ENCODE results near the gene SEMA6D. TPM values are rescaled to one million over a fixed set of nuclear protein-coding genes. Genes with fewer than 3 reads are reported as not detected.
"Not testable (repeated sequence)": the region's sequence is repeated elsewhere in the genome, so short reads cannot be mapped to it uniquely, and the experiment has no call there.

The SEMA6D gene
- polyA plus RNA-seq, 4 donors = 29.5 to 47.7 (median 40.1) TPM

DNA sequence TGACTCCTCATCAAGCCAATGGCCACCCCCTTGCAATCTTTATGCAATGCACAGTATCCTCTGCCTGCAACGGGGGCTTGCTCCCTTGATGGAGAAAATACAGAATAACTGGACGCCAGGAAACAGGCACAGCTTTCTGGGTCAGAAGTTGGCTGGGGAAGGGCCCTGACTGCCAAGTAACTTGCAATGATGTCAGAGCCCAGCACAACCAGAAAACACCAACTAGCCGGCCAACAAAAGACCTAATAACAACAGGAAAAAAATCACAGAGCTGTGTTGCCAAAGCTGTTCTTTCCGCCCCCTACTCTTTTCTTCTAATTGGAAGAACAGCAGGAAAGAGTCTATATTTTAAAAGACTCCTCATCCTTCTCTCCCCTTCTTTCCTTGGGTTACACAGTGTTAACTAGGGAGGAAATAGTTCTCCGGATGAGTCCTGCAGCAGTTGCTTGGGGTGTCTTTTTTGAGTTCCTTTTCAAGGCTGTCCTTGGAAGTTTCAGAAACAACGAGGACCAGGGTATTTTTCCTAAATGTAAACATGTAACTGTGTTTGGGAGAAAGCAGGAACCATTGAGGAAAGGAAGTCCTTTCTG is 1.4 kb upstream of the SEMA6D start:
- no peak for DNase-seq (ENCODE audit: low read depth in 4 of 4, low spot score in 3 of 4)

- no peak for DNase-seq (ENCODE audit: low read depth in 4 of 4, low spot score in 3 of 4)
Observed at GRCh38 chr15:47716516-47716915, 789 bp upstream of the SEMA6D start.

- DNase-seq (ENCODE audit: low read depth in 4 of 4, low spot score in 3 of 4) = no peak
Observed at GRCh38 chr15:47718497-47719437, 1.5 kb downstream of the SEMA6D start.

DNA sequence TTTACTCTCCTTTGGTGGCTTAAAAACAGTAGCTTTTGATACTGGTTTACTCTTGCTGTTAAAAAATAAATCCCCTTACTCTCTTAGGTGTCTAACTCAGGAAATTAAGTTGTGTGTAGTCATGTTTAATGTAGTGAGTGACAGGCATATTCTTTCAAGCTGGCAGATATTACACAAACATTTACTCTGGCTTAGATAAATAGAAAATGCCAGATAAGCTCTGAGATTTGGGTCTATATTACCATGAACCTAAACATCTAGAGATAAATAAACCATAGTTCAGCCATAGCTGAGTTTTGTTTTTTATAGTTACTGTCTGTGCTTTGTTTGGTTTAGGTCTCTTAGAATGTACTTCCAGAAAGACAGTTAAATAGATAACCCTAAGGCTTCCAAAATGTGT is 2.4 kb downstream of the SEMA6D start:
- no peak for DNase-seq (ENCODE audit: low read depth in 4 of 4, low spot score in 3 of 4)

- no peak for DNase-seq (ENCODE audit: low read depth in 4 of 4, low spot score in 3 of 4)
Observed at GRCh38 chr15:47720555-47720954, 3.2 kb downstream of the SEMA6D start.

GRCh38 chr15:47721676-47722075 is 4.4 kb downstream of the SEMA6D start:
- DNase-seq (ENCODE audit: low read depth in 4 of 4, low spot score in 3 of 4) = no peak

DNA sequence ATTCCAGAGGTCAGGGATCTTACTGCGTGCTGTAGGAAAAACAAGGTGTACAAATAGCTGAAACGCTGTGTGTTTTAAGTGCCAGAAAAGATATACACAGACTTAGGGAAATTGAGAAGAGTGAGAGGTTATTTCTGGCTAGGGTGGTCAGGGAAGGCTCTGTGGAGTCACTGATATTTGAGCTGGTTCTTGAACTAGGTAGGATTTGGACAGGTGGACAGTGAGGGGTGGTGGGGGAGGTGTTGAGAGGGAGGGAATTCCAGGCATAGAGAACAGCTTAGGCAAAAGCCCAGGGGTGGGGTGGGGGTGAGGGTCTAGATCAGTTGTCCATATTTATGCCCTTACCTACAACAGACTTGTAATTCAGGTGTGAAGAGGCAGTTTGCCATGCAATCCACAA is 7.0 kb downstream of the SEMA6D start:
- no peak for DNase-seq (ENCODE audit: low read depth in 4 of 4, low spot score in 3 of 4)

DNA sequence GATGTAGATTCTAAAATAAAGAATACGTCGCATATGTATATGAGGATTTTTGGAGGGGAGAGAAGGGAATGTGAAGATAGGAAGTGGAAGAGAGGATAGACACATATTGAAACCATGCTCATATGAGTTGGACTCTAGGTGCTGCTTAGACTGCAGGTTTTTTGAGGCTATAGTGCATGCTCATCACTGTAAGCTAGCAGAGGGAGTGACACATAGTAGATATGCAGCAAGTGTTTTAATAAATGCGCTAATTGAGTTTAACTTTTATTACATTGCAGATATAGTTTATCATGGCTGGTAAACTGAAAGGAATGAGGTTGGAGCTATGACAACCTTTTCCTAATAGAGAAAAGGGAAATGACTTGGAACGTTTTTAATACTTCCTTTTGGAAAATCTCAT is 7.7 kb downstream of the SEMA6D start:
- DNase-seq (ENCODE audit: low read depth in 4 of 4, low spot score in 3 of 4) = no peak

DNA sequence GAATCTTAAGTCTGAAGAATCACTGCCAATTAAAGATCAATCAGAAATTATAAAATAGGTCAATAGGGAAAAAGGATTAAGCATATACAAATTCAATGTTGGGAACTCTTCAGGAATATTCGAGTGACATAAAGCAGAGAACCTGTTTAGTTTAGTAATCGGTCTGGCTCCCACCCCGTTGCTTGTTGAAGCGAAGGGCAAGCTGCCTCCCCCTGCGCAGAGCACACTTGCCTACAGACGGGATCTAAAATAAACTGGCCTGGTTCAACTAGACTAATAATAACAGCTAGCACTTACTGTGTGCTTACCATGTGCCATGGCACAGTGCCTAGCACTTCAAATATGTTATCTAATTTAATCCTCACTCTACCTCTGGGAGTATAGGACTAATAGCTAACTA is 8.6 kb downstream of the SEMA6D start:
- no peak for DNase-seq (ENCODE audit: low read depth in 4 of 4, low spot score in 3 of 4)

GRCh38 chr15:47726399-47726823 is 9.1 kb downstream of the SEMA6D start:
- no peak for DNase-seq (ENCODE audit: low read depth in 4 of 4, low spot score in 3 of 4)

- no peak for DNase-seq (ENCODE audit: low read depth in 4 of 4, low spot score in 3 of 4)
Observed at GRCh38 chr15:47727137-47727536, 9.8 kb downstream of the SEMA6D start.

DNA sequence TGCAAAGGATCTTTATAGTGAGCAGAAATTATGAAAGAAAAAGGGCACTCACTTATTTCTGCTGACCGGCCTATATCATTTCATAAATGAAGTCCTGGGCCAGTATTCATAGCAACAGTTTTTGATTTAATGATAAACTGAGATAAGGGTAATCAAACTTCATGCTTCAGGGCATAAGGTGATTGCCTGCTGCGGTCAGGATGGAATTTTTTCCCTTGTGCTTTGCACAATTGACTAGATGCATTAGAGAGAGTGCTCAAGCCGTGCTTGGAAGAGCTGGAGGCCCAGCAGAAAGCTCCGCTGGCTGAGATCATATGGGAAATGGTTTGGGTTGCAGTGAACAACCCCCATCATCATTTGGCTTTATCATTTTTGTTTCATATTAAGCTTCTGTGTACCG is 10.4 kb downstream of the SEMA6D start:
- no peak for DNase-seq (ENCODE audit: low read depth in 4 of 4, low spot score in 3 of 4)

DNA sequence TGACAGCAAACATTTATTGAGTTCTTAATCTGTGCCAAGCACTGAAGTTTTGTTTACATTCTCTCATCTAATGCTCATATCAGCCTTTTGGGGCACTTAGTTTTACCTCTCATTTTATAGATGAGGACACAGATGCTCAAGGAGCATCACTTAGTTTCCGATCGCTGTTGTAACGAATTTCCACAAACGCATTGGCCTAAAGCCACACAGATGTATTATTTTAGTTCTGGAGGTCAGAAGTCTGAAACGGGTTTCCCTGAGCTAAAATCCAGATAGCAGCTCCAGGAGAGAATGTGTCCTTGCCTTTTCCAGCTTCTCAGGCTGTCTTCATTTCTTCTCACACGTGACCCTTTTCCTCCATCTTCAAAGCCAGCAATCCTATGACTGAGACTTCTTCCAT is 11.1 kb downstream of the SEMA6D start:
- no peak for DNase-seq (ENCODE audit: low read depth in 4 of 4, low spot score in 3 of 4)

DNA sequence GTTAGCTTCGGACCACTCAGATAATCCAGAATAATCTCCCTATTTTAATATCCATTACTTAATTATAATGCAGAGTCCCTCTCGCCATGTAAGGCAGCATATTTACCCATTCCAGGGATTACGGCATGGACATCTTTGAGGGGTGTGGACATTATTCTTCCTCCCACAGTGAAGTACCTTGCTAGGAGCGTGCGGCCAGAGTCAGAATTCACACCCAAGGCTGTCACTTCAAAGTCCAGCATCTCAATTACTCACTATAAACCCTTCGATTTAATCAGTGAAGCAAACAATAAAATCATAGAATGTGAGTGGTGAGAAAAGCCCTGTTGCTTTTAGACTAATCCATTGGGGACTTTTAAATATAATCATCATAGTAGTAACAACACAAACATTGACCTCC is 11.6 kb downstream of the SEMA6D start:
- no peak for DNase-seq (ENCODE audit: low read depth in 4 of 4, low spot score in 3 of 4)

DNA sequence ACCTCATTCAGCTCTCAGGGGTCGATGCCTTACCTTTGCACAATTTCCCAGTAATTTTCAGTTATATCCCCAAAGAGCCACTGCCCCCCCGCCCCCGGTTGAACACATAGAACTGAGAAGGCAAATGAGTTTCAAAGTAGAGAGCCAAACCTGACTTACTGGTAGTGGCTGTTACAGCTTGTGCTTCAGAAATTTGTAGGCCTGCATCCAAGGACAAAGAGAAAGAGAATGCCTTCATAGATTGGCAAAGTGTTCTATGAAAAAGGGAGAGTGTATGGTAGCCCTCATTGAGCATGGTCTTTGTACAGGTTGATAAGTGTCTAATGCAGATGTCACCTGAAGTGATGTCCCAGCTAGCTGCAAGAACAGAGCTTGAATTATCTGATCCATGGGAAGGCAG is 13.9 kb downstream of the SEMA6D start:
- no peak for DNase-seq (ENCODE audit: low read depth in 4 of 4, low spot score in 3 of 4)

DNA sequence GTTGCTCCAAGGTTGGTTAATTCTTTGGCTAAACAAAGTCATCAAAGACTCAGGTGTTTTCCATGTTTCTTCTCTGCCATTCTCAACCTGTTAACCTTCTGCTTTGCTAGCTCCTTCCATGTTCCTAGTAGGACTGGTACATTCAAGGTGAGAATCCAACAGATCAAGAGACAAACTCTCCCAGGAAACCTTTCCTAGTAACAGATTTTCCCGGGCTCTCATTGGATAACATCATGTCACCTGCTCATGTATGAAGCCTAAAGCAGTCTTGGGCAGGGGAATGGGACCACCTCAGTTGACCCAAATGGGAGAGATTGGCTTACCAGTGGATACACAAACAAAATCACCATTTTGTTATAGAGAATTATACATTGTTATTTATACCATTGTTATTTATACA is 14.9 kb downstream of the SEMA6D start:
- no peak for DNase-seq (ENCODE audit: low read depth in 4 of 4, low spot score in 3 of 4)

DNA sequence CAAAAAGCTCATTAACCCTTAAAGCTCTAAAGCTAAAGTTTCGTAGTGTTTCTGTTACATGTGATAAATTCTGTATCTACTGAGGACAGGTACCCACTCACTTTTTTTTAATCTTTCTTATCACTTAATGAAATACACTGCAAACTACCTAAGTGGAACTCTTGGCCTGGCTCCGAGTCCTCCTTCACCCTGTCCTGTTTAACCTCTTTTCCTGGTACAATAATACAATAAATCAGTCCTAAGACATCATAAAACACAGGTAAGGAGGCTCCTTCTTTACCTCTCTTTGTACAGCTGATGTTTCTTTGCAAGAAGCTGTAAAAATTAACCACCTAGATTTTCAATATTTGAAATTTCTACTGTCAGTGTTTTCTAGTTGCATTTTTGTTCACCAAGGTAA is 15.8 kb downstream of the SEMA6D start:
- DNase-seq (ENCODE audit: low read depth in 4 of 4, low spot score in 3 of 4) = no peak

DNA sequence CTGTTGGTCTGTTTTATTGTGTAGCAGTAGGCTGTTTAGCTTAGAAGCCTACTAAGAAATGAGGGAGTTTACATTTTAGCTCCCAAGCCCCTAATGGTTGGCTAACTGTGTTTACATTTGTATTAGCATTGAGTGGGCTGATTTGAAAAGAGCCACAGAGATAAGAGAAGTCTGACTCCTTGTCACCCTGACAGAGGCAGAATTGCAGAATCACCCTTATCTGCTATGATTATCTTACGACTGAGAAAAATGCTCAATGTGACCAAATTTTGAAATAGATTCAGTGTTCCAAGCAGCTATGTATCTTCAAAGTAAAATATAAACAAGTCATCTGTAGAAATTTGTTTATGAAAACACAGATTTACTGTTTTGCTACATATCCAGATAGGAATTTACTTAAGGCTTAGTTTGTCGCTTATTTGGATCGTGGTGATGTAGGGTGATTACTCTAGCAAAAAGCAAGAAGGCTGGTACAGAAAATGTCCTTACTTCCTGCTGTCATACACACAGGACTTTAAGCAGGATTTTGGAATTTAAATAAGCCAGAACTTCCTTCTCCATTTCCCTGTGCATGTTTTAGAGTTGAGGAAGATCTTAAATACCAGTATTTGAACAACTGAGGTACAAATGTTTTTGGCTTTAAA is 19.0 kb downstream of the SEMA6D start:
- no peak for DNase-seq (ENCODE audit: low read depth in 4 of 4, low spot score in 3 of 4)

DNA sequence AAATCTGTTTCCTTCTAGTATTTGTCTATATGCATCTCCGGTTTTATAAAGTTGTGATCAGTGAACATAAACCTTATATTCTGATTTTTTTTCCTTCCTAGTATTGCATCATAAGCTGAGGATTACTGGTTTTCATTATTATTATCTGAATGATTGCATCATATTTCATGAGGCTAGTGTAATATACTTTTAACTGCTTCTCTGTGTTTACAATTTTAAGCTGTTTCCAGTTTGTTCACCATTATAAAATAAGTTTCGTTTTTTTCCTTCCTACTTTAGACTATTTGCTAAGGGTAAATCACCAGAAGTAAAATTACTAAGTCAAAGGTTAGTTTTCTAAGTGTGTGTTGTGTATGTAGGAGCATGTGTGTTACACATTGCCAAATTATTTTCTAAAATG is 20.2 kb downstream of the SEMA6D start:
- no peak for DNase-seq (ENCODE audit: low read depth in 4 of 4, low spot score in 3 of 4)

DNA sequence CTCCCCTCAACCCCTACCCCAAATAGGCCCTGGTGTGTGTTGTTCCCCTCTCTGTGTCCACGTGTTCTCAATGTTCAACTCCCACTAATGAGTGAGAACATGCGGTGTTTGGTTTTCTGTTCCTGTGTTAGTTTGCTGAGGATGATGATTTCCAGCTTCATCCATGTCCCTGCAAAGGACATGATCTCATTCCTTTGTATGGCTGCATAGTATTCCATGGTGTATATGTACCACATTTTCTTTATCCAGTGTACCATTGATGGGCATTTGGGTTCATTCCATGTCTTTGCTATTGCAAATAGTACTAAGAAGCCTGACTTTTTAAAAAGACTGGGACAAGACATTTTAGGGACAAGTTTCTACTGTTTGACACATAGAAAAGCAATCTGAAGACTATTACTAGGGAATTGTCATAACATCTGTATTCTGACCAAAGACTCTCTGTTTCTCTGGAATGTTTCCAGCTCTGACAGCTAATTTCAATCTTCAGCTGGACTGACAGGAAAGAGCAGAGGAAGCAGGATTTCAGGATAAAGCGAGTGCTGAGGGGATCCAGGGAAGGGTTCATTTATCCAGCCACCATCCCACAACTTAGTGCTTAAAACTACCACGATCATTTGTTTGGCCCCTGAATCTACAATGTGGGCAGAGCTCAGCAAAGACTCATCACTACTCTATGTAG is 21.0 kb downstream of the SEMA6D start:
- not testable (repeated sequence) for DNase-seq (ENCODE audit: low read depth in 4 of 4, low spot score in 3 of 4)

- DNase-seq (ENCODE audit: low read depth in 4 of 4, low spot score in 3 of 4) = no peak
Observed at GRCh38 chr15:47741082-47741481, 23.8 kb downstream of the SEMA6D start.

Data from left renal pelvis (tissue), 4 donors.